HEK293 (cell line): ENCODE measurements around the gene SUDS3.

Source experiments
- CTCF ChIA-PET: fragments of 350-600 bp; formaldehyde crosslinking; extraction: SDS; loops from one replicate; lab custom pipeline; 2021; ENCODE audit warnings: antibody characterized with exemption; lab: Yijun Ruan, JAX
- POLR2A ChIA-PET: fragments of 300-600 bp; formaldehyde crosslinking; extraction: SDS; loops from one replicate; lab custom pipeline; 2020; ENCODE audit warnings: antibody characterized with exemption, inconsistent platforms; lab: Yijun Ruan, JAX
- H3K27ac ChIP-seq: fragments of 200-500 bp; sonication (Bioruptor generic); 2 replicates; pipeline ENCODE4 v1.5.1; 2014; ENCODE audit warnings: low read depth, low read length, control low read depth, inconsistent platforms; ENCODE audit errors: extremely low read depth
- H3K36me3 ChIP-seq, 2 experiments: fragments of 200-500 bp in 1 of 2; sonication (Bioruptor generic) in 1 of 2; 1 replicate in 1 of 2; 2 replicates in 1 of 2; pipeline ENCODE4 v1.5.1; 2014 to 2017; ENCODE audit warnings: inconsistent platforms in 2 of 2, low read length in 2 of 2; ENCODE audit not compliant: control insufficient read depth in 2 of 2, insufficient read depth in 1 of 2
- H3K4me1 ChIP-seq: fragments of 200-500 bp; sonication (Bioruptor generic); 2 replicates; pipeline ENCODE4 v1.5.1; 2014; ENCODE audit warnings: mild to moderate bottlenecking, low read length, inconsistent platforms; ENCODE audit not compliant: control insufficient read depth, insufficient read depth
- H3K4me3 ChIP-seq: 2 replicates; pipeline ENCODE4 v1.5.1; 2011; ENCODE audit warnings: low read depth, mild to moderate bottlenecking, control low read depth, low read length, moderate library complexity
- H3K9me3 ChIP-seq: fragments of 200-500 bp; sonication (Bioruptor generic); 2 replicates; pipeline ENCODE4 v1.5.1; 2014; ENCODE audit warnings: low read depth, low read length, inconsistent platforms; ENCODE audit not compliant: control insufficient read depth, insufficient read depth
- GLIS2 ChIP-seq: fragments of 450-650 bp; formaldehyde crosslinking; IDR thresholded peaks from 2 replicates; pipeline ENCODE4 v1.5.1; 2016; ENCODE audit warnings: missing biosample characterization, missing genetic modification characterization
- MYNN ChIP-seq: fragments of 450-650 bp; formaldehyde crosslinking; IDR thresholded peaks from 2 replicates; pipeline ENCODE4 v1.5.1; 2016; ENCODE audit warnings: missing biosample characterization, missing genetic modification characterization, borderline replicate concordance
- SCRT1 ChIP-seq: fragments of 450-650 bp; formaldehyde crosslinking; IDR thresholded peaks from 2 replicates; pipeline ENCODE4 v1.5.1; 2016; ENCODE audit warnings: missing biosample characterization, missing genetic modification characterization, borderline replicate concordance
- SP2 ChIP-seq: fragments of 450-650 bp; formaldehyde crosslinking; IDR thresholded peaks from 2 replicates; pipeline ENCODE4 v1.5.1; 2016; ENCODE audit warnings: missing biosample characterization, missing genetic modification characterization
- SP3 ChIP-seq: fragments of 450-650 bp; formaldehyde crosslinking; IDR thresholded peaks from 2 replicates; pipeline ENCODE4 v1.5.1; 2016; ENCODE audit warnings: missing biosample characterization, missing genetic modification characterization
- ZBTB44 ChIP-seq: fragments of 450-650 bp; IDR thresholded peaks from 2 replicates; pipeline ENCODE4 v1.5.1; 2018; ENCODE audit warnings: missing biosample characterization, mild to moderate bottlenecking, missing genetic modification characterization
- ZBTB7A ChIP-seq: fragments of 450-650 bp; formaldehyde crosslinking; IDR thresholded peaks from 2 replicates; pipeline ENCODE4 v1.5.1; 2016; ENCODE audit warnings: low read depth, missing biosample characterization, missing genetic modification characterization
- ZFHX2 ChIP-seq: fragments of 450-650 bp; formaldehyde crosslinking; conservative IDR thresholded peaks from 2 replicates; pipeline ENCODE4 v1.5.1; 2016; ENCODE audit warnings: missing biosample characterization, missing genetic modification characterization
- ZNF112 ChIP-seq: fragments of 450-650 bp; formaldehyde crosslinking; IDR thresholded peaks from 2 replicates; pipeline ENCODE4 v1.5.0; 2017; ENCODE audit warnings: missing biosample characterization, missing genetic modification characterization
- ZNF140 ChIP-seq: fragments of 450-650 bp; formaldehyde crosslinking; IDR thresholded peaks from 2 replicates; pipeline ENCODE4 v1.5.1; 2016; ENCODE audit warnings: missing biosample characterization, missing genetic modification characterization
- ZNF274 ChIP-seq, 2 experiments: fragments of 200-500 bp in 1 of 2; fragments of 450-650 bp in 1 of 2; sonication (Bioruptor generic) in 1 of 2; formaldehyde crosslinking in 1 of 2; IDR thresholded peaks; 2 replicates each; pipeline versions ENCODE4 v1.5.1 to v1.6.1; 2014 to 2016; ENCODE audit warnings: borderline replicate concordance in 1 of 2, inconsistent platforms in 1 of 2, low read length in 1 of 2, missing biosample characterization in 1 of 2, missing genetic modification characterization in 1 of 2
- ZNF302 ChIP-seq: fragments of 450-650 bp; formaldehyde crosslinking; IDR thresholded peaks from 2 replicates; pipeline ENCODE4 v1.5.1; 2016; ENCODE audit warnings: missing biosample characterization, missing genetic modification characterization, low read depth
- ZNF645 ChIP-seq: fragments of 450-650 bp; formaldehyde crosslinking; IDR thresholded peaks from 2 replicates; pipeline ENCODE4; 2016; ENCODE audit warnings: missing biosample characterization, missing genetic modification characterization
- ZNF776 ChIP-seq: fragments of 450-650 bp; formaldehyde crosslinking; IDR thresholded peaks from 2 replicates; pipeline ENCODE4 v1.5.0; 2017; ENCODE audit warnings: missing biosample characterization, missing genetic modification characterization, borderline replicate concordance
- ZNF792 ChIP-seq: fragments of 450-650 bp; formaldehyde crosslinking; IDR thresholded peaks from 2 replicates; pipeline ENCODE4 v1.5.1; 2016; ENCODE audit warnings: missing biosample characterization, missing genetic modification characterization
- TF ChIP-seq, protein P1 (sequence below): fragments of 450-650 bp; formaldehyde crosslinking; IDR thresholded peaks from 2 replicates; pipeline ENCODE4 v1.5.1; 2016; ENCODE audit warnings: missing biosample characterization, missing genetic modification characterization

The SUDS3 gene

DNA sequence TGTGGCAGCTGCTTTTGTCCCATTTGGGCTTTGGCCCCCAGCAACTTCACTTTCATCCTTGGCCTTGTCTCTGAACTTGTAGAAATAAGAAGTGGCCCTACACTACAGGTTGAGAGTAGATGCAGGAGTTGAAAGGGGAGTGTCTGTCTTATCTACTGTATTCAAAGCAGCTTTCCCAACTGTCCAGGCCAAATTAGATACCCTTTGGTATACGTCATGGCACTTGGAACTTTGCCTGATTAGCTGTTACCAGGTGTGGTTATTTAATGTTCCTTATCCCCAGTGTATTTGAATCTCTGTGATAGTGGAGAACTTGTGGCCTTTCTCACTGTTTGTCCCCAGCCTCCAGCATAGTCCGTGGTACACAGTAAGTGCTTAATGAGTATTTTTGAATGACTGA is 33.5 kb downstream of the SUDS3 start:
- ChIA-PET POLR2A (no interaction called here), CTCF (interaction anchor here (0.7 kb wide), 1 partner anchor 1003 kb away, joined by 3 read pairs; no protein-coding TSS in a partner anchor)

DNA sequence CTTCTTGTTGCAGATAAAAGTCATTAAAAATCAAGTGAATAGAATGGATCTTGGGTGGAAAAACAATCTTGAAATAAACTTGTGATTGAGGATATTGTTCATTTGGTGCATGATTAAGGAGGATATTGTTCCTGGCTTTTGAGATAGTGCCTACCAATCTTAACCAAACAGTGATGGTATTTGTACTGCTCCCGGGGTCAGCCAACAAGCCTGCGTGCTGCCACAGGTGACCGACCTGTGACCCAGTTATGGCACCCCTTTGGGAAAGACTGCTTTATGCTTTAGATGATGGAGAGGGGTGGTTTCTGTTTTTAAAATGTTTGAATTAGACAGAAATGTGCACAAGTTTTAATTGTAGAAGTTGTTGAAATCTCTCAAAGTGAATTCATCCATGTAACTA is 41.6 kb downstream of the SUDS3 start:
- Histone ChIP-seq H3K4me1 (no peaks in the 10 kb centered on the region), H3K27ac (no peak overlapping the region), H3K9me3 (no peaks in the 10 kb centered on the region), H3K36me3 (peaks cover 4 to 47% of the 10 kb centered on the region in 2 experiments; a peak in 2 of 3 replicates), H3K4me3 (no peak overlapping the region)
- POLR2A ChIA-PET: no interaction called here
- CTCF ChIA-PET: no interaction called here
- TF ChIP-seq SCRT1 (tag by site-specific recombination): 0 out of 2 replicates have a peak, but pooled peaks have one; percentile 15
- no peak for TF ChIP-seq ZNF302 (tag by site-specific recombination)
- no peak for TF ChIP-seq ZNF645 (tag by site-specific recombination)

More for the DNA sequence above, 33.5 kb downstream of the SUDS3 start:
- Histone ChIP-seq H3K4me1 (no peaks in the 10 kb centered on the region), H3K36me3 (peaks cover 26 to 77% of the 10 kb centered on the region in 2 experiments), H3K4me3 (no peak overlapping the region), H3K9me3 (no peaks in the 10 kb centered on the region), H3K27ac (no peak overlapping the region)
- TF ChIP-seq MYNN (tag by site-specific recombination) (no peak), SP2 (tag by site-specific recombination) (no peak), ZNF112 (no peak), ZNF140 (no peak), GLIS2 (tag by site-specific recombination) (no peak), SP3 (tag by site-specific recombination) (no peak), ZNF776 (tag by site-specific recombination) (no peak), ZFHX2 (tag by site-specific recombination) (no peak), ZNF274 (IDR thresholded peaks at IDR 0.05; ENCODE audit: low read length) (no peak), ZNF274 (tag by site-specific recombination; IDR thresholded peaks at IDR 0.05; ENCODE audit: borderline replicate concordance) (no peak)
- TF ChIP-seq, all 188 proteins: peak for 0

DNA sequence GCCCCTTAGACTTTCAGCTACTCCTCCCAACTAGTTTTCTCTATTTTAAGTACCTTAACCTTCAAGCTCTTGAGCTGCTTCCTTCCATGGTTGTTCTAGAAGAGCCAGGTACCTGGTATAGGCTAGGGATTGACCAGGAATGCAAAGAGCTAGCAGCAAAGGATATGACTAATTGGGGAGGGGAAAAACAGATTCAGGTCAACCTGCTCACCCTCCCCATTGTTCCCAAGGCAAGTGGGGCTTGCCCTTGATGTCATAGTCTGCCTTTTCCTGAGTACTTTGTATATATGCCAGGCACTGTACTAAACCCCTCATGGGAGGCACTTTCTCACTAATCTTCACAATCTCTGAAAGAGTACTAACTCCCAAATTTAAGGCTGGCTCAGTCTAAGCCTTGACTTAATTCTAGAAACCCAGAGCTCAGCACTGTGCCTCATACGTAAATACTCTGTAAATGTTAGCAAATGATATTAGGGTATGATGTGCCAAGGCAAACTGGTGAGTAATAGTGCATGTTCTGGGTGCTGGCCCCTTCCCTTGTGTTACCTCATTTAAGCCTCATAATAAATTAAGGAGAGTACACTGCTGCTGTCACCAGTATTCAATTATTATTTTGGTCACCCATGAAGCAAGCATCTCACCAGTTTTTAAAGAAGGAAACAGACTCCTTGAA is 42.2 kb downstream of the SUDS3 start:
- H3K27ac ChIP-seq: no peak overlapping the region
- ChIA-PET POLR2A (no interaction called here), CTCF (no interaction called here)
- H3K4me3 ChIP-seq: no peak overlapping the region
- TF ChIP-seq ZBTB7A (tag by site-specific recombination): no peak
- TF ChIP-seq, protein P1, sequence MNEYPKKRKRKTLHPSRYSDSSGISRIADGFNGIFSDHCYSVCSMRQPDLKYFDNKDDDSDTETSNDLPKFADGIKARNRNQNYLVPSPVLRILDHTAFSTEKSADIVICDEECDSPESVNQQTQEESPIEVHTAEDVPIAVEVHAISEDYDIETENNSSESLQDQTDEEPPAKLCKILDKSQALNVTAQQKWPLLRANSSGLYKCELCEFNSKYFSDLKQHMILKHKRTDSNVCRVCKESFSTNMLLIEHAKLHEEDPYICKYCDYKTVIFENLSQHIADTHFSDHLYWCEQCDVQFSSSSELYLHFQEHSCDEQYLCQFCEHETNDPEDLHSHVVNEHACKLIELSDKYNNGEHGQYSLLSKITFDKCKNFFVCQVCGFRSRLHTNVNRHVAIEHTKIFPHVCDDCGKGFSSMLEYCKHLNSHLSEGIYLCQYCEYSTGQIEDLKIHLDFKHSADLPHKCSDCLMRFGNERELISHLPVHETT: no peak
- no peak for TF ChIP-seq ZNF792 (tag by site-specific recombination)
- no peak for TF ChIP-seq ZBTB44 (tag by site-specific recombination)
- no peaks in the 10 kb centered on the region for H3K4me1 ChIP-seq
- H3K9me3 ChIP-seq: no peaks in the 10 kb centered on the region
- peaks cover 0 to 41% of the 10 kb centered on the region in 2 experiments; a peak in 1 of 3 replicates for H3K36me3 ChIP-seq
